Left lung (tissue), 10 donors: Measurements from ENCODE around the gene GOSR1. TPM values are rescaled to one million over a fixed set of nuclear protein-coding genes. Genes with fewer than 3 reads are reported as not detected.

ENCODE experiments used
- ATAC-seq: fragments of 200-7000 bp; cut with Tn5 transposase; one replicate; pipeline ENCODE4 v1.9.1; 2020; ENCODE audit warnings: moderate library complexity
- DNase-seq, 4 donors: peaks; one replicate each; pipeline ENCODE4 v3.0.0-alpha.2; 2013 to 2020
- H3K27ac ChIP-seq, 2 donors: fragments of 200-600 bp; sonication (generic) in 1 of 2; one replicate each; pipeline versions ENCODE4 v1.5.0 to v1.8.0; 2020 to 2021
- H3K27me3 ChIP-seq, 2 donors: fragments of 200-600 bp; sonication (generic) in 1 of 2; one replicate each; pipeline versions ENCODE4 v1.5.0 to v1.8.0; 2020 to 2021
- H3K36me3 ChIP-seq, 2 donors: fragments of 200-600 bp; sonication (generic) in 1 of 2; one replicate each; pipeline versions ENCODE4 v1.5.0 to v1.8.0; 2020 to 2021
- H3K4me1 ChIP-seq, 2 donors: fragments of 200-600 bp; one replicate each; pipeline ENCODE4 v1.8.0; 2021
- H3K4me3 ChIP-seq, 2 donors: fragments of 200-600 bp; sonication (generic) in 1 of 2; one replicate each; pipeline versions ENCODE4 v1.5.0 to v1.8.0; 2020 to 2021; ENCODE audit warnings: mild to moderate bottlenecking in 1 of 2
- H3K9me3 ChIP-seq, 2 donors: fragments of 200-600 bp; sonication (generic) in 1 of 2; one replicate each; pipeline versions ENCODE4 v1.5.0 to v1.8.0; 2020 to 2021
- CTCF ChIP-seq, 2 donors: fragments of 200-600 bp; sonication (generic) in 1 of 2; IDR thresholded peaks; one replicate each; pipeline versions ENCODE4 v1.5.0 to v1.8.0; 2021; ENCODE audit warnings: antibody characterized with exemption in 2 of 2
- intact Hi-C, 2 donors: fragments of 100-400 bp; cut with DNase I; formaldehyde crosslinking; loops; one replicate each; pipeline versions ENCODE4 v1.11.2 to v1.14.2; 2022
- polyA plus RNA-seq, 6 donors: library from polyadenylated mRNA; unstranded; fragments of 120-200 nt; gene quantifications; one replicate each; pipeline ENCODE4 v1.2.1, GENCODE V29; 2013; ENCODE audit not compliant: insufficient read length in 6 of 6
- total RNA-seq, 2 donors: library from RNA; stranded (reverse); fragmentation: NEBNext Ultra II Directional; extraction: Animal tissue kit (Norgen Biotek cat#: 25700); gene quantifications; one replicate each; pipeline ENCODE4 v1.2.1, GENCODE V29; 2021
- donor health status: DM: no; HTN: yes; CAD: no.
- donor health status: DM: no; HTN: no; CAD: no.

GOSR1 gene
- total and polyA plus RNA-seq, 8 donors: 44.3 to 55.4 (median 48.6) TPM

DNA sequence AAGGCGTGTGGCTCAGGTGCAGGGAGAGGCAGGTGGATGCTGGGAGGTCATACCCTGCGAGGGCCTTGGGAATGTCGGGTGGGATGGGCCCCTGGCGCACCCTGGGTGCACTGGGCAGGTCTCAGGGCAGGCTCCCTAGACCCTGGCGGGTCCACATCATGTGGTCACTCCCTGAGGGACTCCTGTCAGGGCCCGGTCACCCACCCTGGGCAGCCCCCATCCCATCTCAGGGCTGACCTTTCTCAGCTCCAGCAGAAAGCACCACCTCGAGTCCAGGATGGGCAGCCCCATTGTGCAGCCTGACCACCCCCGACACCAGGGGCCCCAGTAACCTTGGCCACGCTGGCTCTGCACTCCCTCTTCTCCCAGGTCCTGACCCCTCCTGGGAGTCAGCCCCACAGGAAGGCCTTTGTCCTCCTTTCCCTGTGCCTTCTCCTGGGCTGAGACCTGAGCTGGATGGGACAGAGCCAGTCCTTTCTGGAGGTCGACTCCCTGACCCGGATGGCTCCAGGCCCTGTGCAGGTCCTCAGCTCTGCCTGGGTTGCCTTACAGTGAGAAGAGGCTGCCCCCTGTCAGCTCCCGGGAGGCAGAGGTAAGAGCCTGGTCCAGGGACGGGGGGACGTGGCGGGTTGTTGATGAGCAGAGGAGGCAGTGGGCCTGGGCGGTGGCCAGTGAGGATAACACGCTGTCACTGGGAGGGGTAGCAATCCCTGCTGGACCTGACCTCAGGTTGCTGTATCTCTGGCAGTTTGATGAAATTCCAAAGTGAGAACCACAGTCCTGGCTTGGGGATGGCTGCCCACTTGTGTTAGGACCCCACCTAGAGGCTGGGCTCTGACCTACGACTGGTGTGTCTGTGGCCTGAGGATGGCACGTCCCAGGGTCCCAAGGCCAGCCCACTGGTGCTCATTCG is 77.9 kb downstream of the GOSR1 start:
- H3K4me1 ChIP-seq: no peaks in the 10 kb centered on the region
- ATAC-seq (peak; percentile 47), DNase-seq (peak in 1 of 4 donors; percentile 63)
- no peak for TF ChIP-seq CTCF (IDR thresholded peaks at IDR 0.05)
- no peaks in the 10 kb centered on the region for H3K27me3 ChIP-seq
- H3K27ac ChIP-seq: no peak overlapping the region
- no peaks in the 10 kb centered on the region for H3K9me3 ChIP-seq
- no peaks in the 10 kb centered on the region for H3K36me3 ChIP-seq
- no peak overlapping the region for H3K4me3 ChIP-seq
- intact Hi-C loops: no loop called here

- H3K36me3 ChIP-seq: no peaks in the 10 kb centered on the region
- ATAC-seq: no peak
- DNase-seq: peak in 1 of 4 donors; percentile 50
- no peaks in the 10 kb centered on the region for H3K9me3 ChIP-seq
- intact Hi-C loops: no loop called here
- no peak overlapping the region for H3K27ac ChIP-seq
- H3K4me1 ChIP-seq: no peaks in the 10 kb centered on the region
- no peak for TF ChIP-seq CTCF (IDR thresholded peaks at IDR 0.05)
- H3K4me3 ChIP-seq: no peak overlapping the region
- no peaks in the 10 kb centered on the region for H3K27me3 ChIP-seq
Measured at GRCh38 chr17:30555942-30556341, 78.7 kb downstream of the GOSR1 start.

DNA sequence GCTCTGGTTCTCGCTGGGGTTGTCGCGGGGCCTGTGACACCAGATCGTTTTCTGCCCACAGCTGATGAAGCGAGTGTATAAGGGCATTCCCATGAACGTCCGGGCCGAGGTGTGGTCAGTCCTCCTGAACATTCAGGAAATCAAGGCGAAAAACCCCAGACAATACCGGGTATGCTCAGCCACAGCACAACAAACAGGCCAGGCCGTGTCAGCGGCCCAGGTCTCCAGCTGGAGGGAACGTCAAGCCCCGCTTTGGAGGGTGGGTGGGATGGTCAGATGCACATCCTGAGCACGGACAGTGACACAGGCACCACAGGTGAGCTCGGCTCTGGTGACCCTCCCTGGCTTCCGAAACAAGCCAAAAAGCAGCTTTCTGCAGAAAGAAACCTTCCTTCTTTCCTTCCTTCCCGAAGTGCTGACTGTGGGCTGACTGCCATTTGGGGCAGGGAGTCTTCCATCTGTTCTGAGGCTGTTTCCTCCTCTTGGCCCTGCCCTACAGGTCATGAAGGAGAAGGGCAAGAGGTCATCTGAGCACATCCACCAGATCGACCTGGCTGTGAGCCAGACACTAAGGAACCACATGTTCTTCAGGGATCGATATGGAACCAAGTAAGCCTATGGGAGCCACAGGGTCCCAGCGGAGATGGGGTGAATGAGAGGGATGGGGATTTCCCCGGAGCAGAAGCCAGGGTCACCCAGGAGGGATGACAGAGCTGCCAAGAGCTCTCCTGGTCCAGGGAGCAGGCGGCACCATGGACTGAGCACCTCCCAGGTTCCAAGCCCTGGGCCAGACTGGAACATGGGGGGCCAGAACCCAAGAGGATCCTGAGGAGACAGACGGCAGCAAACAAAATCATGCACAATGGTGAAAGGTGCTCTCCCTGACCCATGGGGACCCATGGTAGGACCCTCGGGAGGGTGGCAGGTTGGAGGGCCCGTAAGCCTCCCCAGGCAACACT is 79.4 kb downstream of the GOSR1 start:
- Histone ChIP-seq H3K4me1 (no peaks in the 10 kb centered on the region), H3K27me3 (no peaks in the 10 kb centered on the region), H3K9me3 (no peaks in the 10 kb centered on the region), H3K4me3 (no peak overlapping the region), H3K36me3 (no peaks in the 10 kb centered on the region), H3K27ac (no peak overlapping the region)
- ATAC-seq: no peak
- intact Hi-C loops: no loop called here
- TF ChIP-seq CTCF (IDR thresholded peaks at IDR 0.05): no peak
- DNase-seq: peak in 1 of 4 donors; percentile 51

- Histone ChIP-seq H3K27me3 (no peaks in the 10 kb centered on the region), H3K9me3 (no peaks in the 10 kb centered on the region), H3K4me1 (no peaks in the 10 kb centered on the region), H3K4me3 (no peak overlapping the region), H3K36me3 (no peaks in the 10 kb centered on the region), H3K27ac (no peak overlapping the region)
- TF ChIP-seq CTCF (IDR thresholded peaks at IDR 0.05): no peak
- ATAC-seq (no peak), DNase-seq (no peak)
- intact Hi-C loops: no loop called here
Measured at GRCh38 chr17:30557916-30558685, 80.9 kb downstream of the GOSR1 start.
